Astrocyte of the spinal cord (primary cell): ENCODE measurements around the gene ARID2.
A peak's percentile ranks its signal among the peaks of the same experiment; 100 is the strongest.

Experiments used
- DNase-seq: peaks from one replicate; pipeline ENCODE4 v3.0.0; 2011; ENCODE audit warnings: low read depth, low spot score
- H3K4me3 ChIP-seq: 2 replicates; pipeline ENCODE4 v1.5.1; 2011; ENCODE audit warnings: low read depth, mild to moderate bottlenecking, low read length, moderate library complexity
- CTCF ChIP-seq: IDR thresholded peaks from 2 replicates; pipeline ENCODE4 v1.5.1; 2012; ENCODE audit warnings: low read depth, mild to moderate bottlenecking, low read length, inconsistent platforms
- in situ Hi-C: cut with HindIII; loops from 2 replicates; pipeline ENCODE4 v1.10.0; 2017; ENCODE audit warnings: low sequenced_read_pairs

ARID2 gene

GRCh38 chr12:45789025-45789424 lies 59.5 kb downstream of the ARID2 start:
- peak; percentile 13 for DNase-seq
- H3K4me3 ChIP-seq: no peak overlapping the region
- in situ Hi-C loops: no loop called here
- no peak for TF ChIP-seq CTCF

DNA sequence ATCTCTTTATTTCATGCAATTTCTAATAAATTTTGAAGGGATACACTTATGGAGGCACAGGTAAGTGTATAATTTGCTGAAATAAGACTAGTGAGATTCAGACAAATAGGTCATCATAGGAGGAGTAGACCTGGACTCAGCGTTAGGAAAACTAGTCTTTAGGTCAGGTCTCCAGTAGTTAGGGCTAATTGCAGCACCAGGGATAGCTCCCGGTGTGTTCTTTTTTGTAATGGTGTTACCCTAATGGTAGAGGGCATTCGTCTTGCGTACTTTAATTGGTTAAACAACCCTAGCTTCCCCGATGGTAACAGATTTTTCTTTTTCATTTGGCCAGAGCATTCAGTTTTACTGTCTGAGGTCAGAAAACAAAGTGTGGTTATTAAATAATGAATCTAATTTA lies 64.9 kb downstream of the ARID2 start:
- no peak overlapping the region for H3K4me3 ChIP-seq
- in situ Hi-C loops: no loop called here
- DNase-seq: no peak
- TF ChIP-seq CTCF: no peak

DNA sequence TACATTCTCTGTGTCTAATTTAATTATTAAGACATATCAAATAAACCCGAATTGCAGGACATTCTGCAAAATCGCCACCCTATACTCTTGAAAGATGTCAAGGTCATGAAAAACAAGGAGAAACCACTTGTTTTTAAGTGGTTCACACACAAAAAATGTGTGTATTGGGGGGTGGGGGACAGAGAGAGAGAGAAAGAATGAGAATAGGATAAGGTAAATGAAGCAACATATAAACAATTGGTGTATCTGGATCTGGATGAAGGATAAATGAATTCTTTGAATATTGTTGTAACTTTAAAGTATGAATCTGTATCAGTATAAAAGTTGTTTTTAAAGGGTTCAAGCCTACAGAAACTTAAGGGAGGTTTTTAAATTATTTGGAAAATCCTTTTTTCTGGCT lies 72.1 kb downstream of the ARID2 start:
- DNase-seq: no peak
- in situ Hi-C loops: no loop called here
- no peak for TF ChIP-seq CTCF
- no peak overlapping the region for H3K4me3 ChIP-seq

GRCh38 chr12:45803111-45803510 lies 73.6 kb downstream of the ARID2 start:
- in situ Hi-C loops: no loop called here
- H3K4me3 ChIP-seq: no peak overlapping the region
- DNase-seq: no peak
- TF ChIP-seq CTCF: no peak

GRCh38 chr12:45816652-45817051 lies 87.1 kb downstream of the ARID2 start:
- no peak for TF ChIP-seq CTCF
- in situ Hi-C loops: no loop called here
- no peak for DNase-seq
- no peak overlapping the region for H3K4me3 ChIP-seq

DNA sequence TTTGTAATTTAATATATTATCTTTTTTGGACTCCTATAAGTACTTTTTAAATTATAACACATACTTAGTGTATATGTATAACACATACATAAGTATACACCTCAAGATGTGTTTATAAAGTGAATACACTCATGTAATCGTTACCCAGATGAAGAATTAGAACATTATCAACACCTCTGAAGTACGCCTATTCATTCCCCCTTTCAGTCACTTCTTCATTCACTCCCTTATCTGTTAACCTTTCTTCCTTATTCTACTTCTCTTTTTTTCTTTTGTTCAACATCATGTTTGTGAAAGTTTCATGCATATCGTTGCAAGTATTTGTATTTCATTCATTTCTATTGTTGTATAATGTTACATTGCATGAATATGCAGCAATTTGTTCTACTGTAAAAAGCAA lies 98.5 kb downstream of the ARID2 start:
- no peak for TF ChIP-seq CTCF
- H3K4me3 ChIP-seq: no peak overlapping the region
- DNase-seq: no peak
- in situ Hi-C loops: no loop called here

- in situ Hi-C loops: no loop called here
- DNase-seq: no peak
- no peak for TF ChIP-seq CTCF
- no peak overlapping the region for H3K4me3 ChIP-seq
Observed at GRCh38 chr12:45828402-45828801, 98.9 kb downstream of the ARID2 start.
